GM12875 (cell line): ENCODE results near the gene TULP4.

Source experiments
- H3K4me3 ChIP-seq: one replicate; pipeline ENCODE4 v1.5.1; 2011; ENCODE audit warnings: low read depth, low read length, control low read depth
- TF ChIP-seq, protein P1 (sequence below): IDR thresholded peaks from 2 replicates; pipeline ENCODE4 v1.5.1; 2011; ENCODE audit warnings: low read depth, mild to moderate bottlenecking, control low read depth, inconsistent platforms, low read length, moderate library complexity, borderline replicate concordance; ENCODE audit not compliant: insufficient read depth

TULP4 gene

DNA sequence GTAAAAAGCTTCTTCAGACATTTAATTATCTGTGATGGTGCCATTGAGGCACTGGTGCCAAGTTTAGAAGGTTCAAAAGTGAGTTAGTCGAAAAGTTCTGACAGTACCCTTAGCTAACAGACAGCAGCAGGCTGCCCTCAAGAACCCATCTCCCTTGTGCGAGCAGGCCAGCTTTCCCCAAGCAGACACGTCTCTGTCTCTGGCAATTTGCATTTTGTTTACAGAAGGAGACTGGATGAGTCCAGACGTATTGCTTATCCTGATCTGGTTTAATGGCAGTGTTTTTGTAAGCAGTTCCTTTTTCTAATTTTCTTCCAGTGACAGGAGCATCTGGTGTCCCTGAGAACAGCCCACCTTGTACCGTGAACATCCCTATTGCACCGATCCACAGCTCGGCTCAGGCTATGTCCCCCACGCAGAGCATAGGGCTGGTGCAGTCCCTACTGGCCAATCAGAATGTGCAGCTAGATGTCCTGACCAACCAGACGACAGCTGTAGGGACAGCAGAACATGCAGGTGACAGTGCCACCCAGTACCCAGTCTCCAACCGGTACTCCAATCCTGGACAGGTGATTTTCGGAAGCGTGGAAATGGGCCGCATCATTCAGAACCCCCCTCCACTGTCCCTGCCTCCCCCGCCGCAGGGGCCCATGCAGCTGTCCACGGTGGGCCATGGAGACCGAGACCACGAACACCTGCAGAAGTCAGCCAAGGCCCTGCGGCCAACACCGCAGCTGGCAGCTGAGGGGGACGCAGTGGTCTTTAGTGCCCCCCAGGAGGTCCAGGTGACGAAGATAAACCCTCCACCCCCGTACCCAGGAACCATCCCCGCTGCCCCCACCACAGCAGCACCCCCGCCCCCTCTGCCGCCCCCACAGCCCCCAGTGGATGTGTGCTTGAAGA is 189.3 kb downstream of the TULP4 start:
- TF ChIP-seq, protein P1, sequence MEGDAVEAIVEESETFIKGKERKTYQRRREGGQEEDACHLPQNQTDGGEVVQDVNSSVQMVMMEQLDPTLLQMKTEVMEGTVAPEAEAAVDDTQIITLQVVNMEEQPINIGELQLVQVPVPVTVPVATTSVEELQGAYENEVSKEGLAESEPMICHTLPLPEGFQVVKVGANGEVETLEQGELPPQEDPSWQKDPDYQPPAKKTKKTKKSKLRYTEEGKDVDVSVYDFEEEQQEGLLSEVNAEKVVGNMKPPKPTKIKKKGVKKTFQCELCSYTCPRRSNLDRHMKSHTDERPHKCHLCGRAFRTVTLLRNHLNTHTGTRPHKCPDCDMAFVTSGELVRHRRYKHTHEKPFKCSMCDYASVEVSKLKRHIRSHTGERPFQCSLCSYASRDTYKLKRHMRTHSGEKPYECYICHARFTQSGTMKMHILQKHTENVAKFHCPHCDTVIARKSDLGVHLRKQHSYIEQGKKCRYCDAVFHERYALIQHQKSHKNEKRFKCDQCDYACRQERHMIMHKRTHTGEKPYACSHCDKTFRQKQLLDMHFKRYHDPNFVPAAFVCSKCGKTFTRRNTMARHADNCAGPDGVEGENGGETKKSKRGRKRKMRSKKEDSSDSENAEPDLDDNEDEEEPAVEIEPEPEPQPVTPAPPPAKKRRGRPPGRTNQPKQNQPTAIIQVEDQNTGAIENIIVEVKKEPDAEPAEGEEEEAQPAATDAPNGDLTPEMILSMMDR = no peak
- no peak overlapping the region for H3K4me3 ChIP-seq

DNA sequence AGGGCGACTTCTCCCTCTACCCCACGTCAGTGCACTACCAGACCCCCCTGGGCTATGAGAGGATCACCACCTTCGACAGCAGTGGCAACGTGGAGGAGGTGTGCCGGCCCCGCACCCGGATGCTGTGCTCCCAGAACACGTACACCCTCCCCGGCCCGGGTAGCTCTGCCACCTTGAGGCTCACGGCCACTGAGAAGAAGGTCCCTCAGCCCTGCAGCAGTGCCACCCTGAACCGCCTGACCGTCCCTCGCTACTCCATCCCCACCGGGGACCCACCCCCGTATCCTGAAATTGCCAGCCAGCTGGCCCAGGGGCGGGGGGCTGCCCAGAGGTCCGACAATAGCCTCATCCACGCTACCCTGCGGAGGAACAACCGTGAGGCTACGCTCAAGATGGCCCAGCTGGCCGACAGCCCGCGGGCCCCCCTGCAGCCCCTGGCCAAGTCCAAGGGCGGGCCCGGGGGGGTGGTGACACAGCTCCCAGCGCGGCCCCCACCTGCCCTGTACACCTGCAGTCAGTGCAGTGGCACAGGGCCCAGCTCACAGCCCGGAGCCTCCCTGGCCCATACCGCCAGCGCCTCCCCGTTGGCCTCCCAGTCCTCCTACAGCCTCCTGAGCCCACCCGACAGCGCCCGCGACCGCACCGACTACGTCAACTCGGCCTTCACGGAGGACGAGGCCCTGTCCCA is 190.1 kb downstream of the TULP4 start:
- TF ChIP-seq, protein P1 = no peak
- H3K4me3 ChIP-seq = no peak overlapping the region

DNA sequence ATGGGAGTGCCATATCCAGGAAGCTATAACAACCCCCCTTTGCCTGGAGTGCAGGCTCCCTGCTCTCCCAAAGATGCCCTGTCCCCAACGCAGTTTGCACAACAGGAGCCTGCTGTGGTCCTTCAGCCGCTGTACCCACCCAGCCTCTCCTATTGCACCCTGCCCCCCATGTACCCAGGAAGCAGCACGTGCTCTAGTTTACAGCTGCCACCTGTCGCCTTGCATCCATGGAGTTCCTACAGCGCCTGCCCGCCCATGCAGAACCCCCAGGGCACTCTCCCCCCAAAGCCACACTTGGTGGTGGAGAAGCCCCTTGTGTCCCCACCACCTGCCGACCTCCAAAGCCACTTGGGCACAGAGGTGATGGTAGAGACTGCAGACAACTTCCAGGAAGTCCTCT is 191.0 kb downstream of the TULP4 start:
- H3K4me3 ChIP-seq = no peak overlapping the region
- TF ChIP-seq, protein P1 = no peak

DNA sequence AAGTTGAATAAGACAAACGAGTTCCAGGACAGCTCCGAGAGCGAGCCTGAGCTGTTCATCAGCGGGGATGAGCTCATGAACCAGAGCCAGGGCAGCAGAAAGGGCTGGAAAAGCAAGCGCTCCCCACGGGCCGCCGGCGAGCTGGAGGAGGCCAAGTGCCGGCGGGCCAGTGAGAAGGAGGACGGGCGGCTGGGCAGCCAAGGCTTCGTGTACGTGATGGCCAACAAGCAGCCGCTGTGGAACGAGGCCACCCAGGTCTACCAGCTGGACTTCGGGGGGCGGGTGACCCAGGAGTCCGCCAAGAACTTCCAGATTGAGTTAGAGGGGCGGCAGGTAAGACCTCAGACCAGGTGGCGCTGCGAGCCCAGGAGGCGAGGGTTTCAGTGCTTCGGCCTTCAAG is 191.6 kb downstream of the TULP4 start:
- H3K4me3 ChIP-seq = no peak overlapping the region
- TF ChIP-seq, protein P1 = no peak

DNA sequence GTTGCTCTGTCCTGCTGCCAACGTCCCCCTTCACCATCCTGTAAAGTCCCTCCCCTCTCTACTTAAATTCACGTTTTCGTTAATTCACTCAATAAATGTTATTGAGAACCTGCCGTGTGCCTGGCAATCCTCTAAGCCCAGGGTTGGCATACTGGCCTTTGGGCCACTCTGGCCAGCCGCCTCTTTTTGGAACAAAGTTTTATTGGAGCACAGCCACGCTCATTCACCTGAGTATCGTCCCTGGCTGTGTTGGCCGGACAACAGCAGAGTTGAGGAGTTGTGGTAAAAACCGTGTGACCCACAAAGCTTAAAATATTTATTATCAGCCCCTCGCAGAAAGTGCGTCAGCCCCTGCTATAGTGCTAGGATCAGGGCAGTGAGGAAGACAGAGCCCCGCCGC is 192.9 kb downstream of the TULP4 start:
- no peak overlapping the region for H3K4me3 ChIP-seq

DNA sequence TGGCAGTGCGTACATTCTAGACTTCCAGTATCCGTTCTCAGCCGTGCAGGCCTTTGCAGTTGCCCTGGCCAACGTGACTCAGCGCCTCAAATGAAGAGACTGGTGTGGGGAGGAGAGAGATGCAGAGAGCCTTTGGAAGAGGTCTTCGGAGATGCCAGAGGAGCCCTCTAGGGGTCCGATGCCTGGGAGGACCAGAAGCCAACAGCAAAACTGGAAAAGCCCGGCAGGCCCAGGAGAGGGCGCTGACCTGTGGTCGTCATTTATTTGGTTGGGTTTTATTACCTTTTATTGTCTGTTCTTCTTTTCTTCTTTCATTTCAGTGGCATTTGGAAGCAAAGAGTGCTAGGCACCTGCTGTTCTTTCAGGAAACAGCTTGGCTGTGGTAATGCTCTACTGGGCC is 194.3 kb downstream of the TULP4 start:
- H3K4me3 ChIP-seq = no peak overlapping the region
- TF ChIP-seq, protein P1 = no peak

More for the DNA sequence above, 192.9 kb downstream of the TULP4 start:
- TF ChIP-seq, protein P1 = no peak
